GM19238 (cell line): ENCODE measurements around the gene IGF1.
"Not testable (repeated sequence)": the region's sequence is repeated elsewhere in the genome, so short reads cannot be mapped to it uniquely, and the experiment has no call there.

Experiments used
- DNase-seq: peaks from one replicate; pipeline ENCODE4 v3.0.0; 2011; ENCODE audit warnings: low spot score; ENCODE audit not compliant: insufficient read length

Gene IGF1

DNA sequence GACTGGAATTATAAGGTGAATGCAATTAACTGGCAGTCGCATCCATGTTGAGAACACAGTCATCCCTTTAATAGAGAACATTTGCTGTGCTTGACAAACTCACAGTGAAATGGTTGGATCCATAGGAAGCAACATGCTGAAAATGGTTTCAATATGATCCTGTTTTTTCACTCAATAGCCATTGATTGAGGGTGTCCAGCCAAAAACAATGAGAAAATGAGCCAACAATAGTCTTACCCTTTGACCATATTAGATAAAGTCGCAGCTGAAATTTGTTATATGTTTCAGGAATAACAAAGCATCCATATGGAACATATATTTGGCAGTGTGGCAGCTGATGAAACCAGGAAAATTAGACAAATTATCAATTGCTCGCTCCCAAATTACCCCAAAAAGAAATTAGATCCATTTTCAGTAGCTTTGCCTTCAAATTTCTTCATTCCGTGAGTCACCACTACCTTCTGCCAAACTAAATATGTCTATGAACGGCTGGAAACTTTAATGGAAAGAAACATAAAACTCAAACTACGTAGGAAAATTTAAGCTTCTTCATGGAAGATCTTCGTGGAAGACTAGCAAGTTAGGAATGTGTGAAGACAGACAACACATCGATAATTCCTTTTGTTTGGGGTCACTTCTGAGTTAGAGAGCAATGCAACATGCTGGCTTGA lies 17.4 kb downstream of the IGF1 start:
- DNase-seq = no peak

DNA sequence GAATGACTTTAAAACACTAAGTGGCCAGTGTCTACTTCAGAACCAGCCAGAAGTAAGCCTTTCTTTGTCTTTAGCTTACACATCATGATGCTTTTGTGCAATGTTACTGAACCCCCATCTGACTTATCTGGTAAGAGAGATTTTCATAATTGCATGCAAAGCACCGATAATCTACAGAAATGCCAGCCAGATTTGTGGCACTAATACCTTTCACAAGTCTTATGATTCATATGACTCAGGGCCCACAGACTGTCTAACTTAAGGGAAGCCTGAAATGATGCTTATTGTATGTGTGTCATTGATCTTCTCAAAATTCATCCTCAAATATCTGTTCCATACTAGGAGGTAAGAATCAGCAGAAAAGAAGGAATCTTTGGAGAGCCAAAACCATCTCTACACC lies 18.0 kb downstream of the IGF1 start:
- DNase-seq = no peak

DNA sequence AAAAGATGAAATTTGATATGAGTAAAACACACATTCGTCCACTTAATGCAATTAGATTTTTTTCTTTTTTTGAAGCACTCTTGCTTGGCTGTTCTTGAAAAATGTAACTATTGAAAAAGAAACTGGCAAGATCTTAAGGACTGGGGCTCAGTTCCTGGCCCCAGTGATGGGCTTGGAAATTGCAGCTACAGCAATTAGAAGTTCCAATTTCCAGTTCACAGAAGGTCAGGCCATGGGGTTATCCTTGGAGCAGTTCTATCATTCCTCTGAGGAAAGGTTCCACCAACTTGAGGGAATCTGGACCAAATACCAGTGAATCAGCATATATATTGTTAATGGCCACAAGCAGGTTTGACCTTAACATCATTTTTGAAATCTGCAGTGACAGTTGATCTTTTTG lies 18.9 kb downstream of the IGF1 start:
- DNase-seq = no peak

DNA sequence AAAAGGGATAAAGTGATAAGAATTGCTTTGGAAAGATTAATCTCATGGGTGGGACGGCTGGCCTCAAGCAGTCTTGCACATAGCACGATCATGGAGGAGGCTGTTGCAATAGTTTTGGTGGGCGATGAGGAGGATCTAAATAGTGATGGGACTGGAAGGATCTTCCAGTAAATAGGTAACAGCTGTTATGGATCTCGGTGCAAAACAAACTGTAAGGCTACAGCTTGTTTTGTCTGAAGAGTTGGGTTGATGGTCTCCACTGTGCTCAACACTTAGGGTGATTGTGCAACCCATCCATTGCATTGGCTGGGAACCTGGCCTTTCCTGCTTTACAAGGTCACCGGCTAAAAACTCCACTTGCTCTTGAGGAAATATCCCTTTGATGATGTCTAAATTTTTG lies 21.0 kb downstream of the IGF1 start:
- no peak for DNase-seq

DNA sequence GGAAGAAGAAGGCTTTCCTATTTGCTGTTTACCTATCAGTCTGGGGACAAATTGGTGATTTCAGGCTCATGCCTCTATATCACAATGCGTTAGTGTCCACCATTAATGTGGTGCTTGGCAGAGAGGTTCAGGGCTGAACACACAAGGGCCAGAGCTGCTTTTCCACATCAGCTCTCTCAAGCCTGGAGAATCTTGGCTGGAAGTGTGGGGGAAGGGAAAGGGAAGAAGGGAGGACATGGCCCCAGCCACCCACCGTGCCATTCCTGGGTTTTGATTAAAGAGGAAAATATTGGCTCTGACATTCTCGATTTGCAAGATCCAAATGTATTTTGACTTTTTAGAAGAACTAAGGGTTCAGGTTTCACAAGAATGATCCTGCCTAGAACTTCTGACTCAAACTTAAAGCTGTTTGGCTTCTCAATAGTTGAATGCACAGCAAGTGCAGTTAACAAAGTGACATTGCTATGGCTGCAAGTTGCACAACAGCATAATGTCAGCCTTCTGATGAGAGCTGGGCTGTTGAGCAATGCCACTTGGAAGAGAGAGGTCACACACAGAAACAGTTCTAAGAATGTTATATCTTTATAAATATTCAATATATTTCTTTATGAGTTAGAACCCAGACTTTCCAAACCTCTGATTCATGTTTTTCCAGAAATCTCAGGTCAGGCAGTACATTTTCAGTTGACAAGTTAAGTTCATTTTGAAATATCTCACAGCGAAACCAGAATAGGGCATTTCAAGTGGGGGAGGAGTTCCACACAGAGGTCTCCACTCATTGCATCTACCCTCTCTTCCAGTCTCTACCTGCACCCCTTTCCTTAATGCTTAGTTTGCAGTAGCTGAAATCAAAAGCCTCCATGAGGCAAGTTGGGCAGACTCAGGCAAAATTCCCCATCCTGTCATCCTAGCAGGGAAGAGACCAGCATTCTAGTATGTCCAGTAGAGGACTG lies 25.3 kb downstream of the IGF1 start:
- DNase-seq = no peak

DNA sequence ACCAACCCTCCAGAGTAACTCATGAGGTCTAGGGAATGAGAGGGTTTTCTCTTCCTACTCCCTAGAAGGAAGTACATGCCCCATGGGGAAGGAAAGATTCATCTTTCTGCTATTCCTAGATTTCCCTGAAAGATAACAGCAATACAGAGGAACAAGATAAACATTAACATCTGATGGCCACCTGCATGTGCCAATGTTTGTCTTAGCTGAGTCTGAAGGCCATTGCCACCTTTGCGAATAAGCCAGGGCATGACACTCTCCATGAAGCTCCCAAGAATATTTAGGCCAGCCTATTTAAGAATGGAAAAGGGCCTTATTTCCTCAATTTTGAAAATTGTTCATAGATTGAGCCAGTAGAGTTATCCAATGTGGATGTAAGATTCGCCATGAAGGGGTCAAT lies 26.0 kb downstream of the IGF1 start:
- no peak for DNase-seq

DNA sequence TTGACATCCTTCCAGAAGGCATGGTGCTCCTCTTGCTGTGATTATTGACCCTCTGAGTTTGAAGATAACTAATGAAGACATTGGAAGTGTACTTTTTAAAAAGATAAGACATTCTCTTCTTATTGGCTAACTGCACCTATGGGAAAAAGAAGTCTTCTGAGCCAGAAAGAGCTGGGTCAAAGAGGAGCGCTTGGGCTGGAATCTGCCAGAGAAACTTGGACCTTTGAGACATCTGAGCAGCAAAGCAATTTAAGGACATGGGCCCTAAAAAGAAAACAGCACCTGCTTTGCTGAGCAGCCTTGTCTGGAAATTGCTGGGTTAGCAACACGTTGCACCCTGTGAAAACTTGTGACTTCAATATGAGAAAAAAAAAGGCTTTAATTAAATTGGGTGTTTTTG lies 27.8 kb downstream of the IGF1 start:
- DNase-seq = no peak

DNA sequence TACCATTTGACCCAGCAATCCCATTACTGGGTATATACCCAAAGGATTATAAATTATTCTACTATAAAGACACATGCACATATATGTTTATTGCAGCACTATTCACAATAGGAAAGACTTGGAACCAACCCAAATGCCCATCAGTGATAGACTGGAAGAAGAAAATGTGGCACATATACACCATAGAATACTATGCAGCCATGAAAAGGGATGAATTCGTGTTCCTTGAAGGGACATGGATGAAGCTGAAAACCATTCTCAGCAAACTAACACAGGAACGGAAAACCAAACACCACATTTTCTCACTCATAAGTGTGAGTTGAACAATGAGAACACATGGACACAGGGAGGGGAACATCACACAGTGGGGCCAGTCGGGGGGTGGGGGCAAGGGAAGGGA lies 31.3 kb downstream of the IGF1 start:
- DNase-seq = not testable (repeated sequence)

DNA sequence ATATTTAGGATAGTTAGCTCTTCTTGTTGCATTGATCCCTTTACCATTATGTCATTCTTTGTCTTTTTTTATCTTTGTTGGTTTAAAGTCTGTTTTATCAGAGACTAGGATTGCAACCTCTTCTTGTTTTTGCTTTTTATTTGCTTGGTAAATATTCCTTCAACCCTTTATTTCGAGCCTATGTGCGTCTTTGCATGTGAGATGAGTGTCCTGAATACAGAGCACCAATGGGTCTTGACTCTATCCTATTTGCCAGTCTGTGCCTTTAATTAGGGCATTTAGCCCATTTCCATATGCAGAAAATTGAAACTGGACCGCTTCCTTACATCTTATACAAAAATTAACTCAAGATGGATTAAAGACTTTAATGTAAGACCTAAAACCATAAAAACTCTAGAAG lies 32.9 kb downstream of the IGF1 start:
- not testable (repeated sequence) for DNase-seq

DNA sequence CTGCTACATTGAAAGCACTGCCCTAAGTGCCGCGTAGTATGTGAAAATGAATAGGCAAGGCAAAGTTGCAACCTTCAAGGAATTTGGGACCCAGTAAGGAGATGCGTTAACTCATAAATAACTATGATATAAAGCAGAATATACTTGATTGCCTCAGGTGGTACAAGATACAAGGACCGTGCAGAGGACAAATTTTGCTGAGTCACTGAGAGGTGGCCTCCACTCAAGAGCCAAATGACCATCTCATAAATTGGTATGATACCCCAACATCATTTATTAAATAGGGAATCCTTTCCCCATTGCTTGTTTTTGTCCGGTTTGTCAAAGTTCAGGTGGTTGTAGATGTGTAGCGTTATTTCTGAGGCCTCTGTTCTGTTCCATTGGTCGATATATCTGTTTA lies 35.7 kb downstream of the IGF1 start:
- DNase-seq = no peak

DNA sequence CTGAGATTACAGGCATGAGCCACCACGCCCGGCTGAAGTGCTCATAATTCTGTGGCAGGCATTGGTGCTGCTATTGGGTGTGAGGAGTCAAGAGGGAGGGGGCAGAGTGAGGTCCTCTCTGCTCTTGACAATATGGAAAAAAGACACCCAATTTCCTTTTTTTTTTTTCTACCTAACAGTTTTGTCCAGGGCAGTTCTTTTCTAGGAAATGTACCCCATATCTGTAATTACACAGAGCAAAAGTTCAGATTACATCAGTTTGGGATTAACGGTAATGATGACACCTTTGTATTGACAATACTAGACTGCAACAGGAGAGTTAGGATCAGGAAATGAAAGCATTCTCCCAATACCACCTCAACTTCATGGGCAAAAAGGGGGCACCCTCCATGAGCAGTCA lies 36.3 kb downstream of the IGF1 start:
- DNase-seq = no peak

DNA sequence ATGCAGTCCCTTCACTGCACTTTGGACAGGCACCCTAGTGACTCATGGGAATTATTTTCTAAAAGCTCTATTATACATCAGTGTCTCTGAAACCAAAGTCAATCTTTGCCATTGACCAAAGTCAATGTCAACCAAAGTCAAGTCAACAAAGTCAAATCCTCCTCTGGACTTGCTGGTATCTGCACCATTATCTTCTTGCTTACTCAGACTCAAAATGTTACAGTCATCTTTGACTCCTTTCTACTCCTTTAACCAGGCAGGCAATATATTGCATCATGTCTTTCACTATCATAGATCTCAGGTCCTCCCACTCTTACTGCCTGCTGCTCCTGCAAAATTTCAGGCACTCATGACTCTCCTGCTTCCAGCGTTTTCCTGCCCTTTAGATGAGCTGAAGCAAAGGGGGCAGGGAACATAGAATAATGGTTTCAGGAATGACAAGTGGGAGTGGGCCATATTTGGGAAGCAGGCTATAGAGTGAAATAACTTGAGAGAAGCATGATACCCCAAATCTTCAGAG lies 39.2 kb downstream of the IGF1 start:
- no peak for DNase-seq

DNA sequence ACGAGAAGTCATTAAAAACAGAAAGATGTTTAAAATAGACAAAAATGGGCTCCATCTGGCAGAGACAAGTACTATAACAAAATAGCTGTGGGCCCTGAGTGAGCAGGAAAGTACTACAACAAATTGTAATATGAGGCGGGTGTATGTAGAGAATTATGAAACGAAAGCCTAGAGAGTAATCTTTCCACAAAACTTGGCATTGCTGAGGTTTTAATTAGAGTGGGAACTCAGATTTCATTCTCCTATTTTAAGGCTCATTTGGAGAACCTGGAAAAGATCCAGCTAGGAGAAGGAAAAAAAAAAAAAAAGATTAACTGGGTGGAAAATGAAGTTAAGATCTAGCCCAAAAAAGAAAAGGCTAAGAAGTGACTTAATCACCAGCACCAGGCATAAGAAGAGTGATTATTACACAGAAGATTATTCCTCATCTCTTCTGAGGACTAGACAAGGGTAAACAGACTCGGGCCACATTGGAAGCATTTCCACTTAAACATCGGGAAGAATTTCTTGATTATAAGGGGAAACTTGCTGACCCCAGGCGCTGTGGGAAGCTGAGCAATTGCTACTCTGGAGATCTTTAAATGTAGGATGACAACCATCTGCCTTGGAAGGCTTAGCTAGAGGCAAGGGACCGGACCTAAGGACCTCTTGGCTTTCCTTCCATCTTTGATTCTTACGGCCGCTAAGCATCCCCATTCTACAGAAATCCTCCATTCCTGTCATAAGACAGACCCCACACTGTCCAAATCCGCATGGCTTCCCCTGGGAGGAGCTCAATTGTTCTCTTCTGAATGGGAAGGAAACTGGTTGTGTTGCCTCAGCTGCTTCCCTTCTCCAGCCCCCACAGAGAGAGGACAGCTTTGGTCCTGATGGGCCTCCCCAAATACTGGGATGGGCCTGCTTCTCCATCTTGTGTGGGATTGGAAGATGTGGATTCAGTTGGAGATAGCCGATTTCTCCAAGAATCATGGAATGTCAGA lies 40.6 kb downstream of the IGF1 start:
- no peak for DNase-seq

DNA sequence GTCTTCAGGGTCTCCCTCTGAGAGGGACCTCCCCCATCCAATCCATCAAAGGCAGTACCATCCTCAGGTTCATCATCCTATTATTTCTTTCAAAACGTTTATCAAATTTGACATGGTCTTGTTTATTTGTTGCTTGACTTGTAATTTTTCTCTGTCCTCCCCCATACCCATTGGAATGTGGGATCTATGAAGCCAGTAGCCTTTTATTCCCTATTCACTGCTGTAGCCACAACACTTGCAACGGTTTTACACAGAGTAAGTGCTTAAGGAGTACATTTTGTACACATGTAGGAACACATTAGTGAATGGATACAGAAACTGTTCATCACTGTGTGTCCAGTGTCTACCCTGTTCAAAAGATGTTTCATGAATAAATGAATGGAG lies 41.5 kb downstream of the IGF1 start:
- DNase-seq = no peak

DNA sequence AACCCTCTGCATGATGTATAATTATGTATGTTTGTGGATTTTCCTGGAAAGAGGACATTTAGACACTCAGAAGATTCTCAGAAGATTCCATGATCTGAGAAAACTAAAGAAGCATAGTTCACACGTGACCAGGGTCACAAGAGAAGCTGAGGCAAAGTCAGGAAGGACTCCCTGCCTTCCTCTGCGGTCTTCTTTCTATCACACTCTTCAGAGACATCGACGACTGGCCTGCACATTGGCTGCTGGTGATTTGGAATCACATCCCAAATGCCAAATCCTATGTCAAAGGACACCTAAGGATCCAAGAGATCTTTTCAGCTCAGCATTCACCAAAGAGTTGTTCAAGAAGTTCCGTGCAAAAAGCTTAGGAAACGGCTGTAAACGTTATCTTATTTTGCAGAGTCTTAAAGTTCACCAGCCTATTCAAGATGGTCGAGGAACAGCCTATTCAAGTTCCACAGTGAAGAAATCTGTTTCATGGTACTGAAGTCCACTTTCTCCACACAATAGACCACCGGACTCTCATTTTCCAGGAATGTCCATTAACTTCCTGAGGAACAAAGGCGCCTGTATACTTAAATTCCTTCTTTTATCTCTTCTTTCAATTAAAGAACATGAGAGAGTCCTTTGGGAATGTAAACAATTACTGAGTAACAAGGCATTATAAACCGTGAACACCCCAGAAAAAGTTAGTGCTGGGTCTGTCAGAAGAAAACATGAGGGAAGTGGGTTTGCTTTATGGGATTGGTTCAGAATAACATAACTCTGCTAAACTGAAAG lies 42.1 kb downstream of the IGF1 start:
- no peak for DNase-seq

DNA sequence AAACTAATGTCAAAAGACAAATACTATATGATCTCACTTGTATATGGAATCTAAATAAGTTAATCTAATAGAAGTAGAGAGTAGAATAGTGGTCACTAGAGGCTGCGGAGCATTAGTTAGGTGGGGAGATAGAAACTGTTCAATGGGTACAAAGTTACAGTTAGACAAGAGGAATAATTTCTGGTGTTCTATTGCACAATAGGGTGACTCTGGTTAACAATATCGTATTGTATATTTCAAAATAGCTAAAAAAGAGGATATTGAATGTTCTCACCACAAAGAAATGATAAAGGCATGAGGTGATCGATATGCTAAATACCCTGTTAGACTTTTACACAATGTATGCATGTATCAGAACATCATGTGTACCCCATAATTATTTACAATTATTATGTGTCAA lies 42.9 kb downstream of the IGF1 start:
- no peak for DNase-seq

DNA sequence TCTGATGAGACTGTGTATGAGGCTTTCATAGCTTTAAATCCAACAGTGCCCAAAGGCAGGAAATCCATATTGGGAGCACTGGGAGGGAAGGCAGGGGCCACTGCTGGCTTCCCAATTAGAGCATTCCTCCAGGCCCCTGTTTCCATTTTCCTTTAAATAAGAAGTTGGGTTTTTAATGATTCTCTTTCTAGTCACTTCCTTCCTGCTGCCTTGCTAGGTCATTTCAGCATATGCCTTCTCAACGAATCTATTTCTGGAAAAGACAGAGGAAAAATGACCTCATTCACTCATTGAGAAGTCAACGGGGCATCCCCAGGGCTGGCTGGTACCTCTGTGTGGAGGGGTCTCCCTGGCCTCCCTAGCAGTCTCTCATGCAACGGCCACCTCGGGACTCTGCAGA lies 43.5 kb downstream of the IGF1 start:
- DNase-seq = no peak

DNA sequence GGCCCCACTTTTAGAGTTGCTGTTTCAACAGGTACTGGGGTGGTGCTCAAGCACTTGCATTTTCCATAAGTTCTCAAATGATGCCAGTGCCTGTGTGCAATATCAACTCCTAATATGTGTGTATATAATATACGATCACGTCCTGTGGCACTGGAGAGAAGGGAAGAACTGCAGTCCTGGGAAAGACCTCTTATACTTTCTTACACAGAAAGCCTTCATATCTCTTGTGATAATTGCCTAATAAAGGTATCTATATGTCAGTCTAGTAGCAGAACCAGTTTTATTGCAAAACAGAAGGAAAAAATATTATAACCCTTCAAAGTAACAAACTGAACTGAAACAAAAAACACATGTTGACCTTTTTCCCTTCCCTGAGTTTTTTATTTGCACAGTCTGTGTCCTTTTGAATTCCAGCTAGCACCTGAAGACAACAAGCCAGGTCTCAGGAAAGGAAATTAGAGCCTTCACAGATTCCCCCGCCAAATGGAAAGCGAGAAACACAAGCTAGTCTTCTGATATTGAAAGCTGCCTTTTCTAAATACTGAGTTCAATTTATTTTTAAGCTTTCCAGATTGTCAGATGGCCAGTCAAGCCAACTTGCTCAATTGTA lies 44.4 kb downstream of the IGF1 start:
- no peak for DNase-seq

DNA sequence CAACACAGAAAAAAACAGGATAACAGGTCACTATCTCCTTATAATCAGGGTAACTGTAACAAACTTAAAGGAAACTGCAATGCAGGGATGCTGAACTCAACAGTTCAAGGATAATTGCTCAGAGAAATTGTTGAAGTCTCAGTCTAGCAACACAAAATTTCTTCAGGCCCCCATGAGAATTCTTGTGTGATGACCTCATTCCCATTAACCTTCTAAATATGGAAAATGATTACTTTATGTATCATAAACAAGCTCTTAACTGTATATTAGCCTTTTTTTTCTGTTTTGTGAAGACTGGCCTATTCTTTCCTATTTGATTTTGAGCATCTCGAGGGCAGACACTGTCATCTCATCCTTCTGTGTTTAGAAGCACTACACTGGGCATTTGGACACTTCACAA lies 47.1 kb downstream of the IGF1 start:
- DNase-seq = no peak

DNA sequence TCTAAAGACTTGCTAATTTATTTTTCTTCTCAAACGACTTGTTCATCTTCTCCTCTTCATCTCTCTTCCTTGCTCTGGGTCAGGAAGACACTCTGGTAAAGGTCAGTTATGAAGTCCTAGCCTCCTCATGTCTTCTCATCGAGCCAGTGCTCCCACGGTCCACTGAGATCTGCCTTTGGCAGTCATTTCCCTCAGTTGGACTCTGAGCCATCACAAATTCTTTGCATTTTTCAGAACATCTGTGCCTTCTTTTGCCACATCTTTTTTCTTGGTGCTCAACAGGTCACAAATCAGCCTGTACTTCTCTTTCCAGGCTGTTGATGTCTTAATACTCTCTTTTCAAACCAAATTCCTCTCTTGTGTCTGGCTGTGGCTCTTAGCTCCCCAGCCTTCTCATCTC lies 49.7 kb downstream of the IGF1 start:
- DNase-seq = no peak
